T47D (cell line): Measurements from ENCODE around the gene SFI1.
"Not testable (repeated sequence)": the region's sequence is repeated elsewhere in the genome, so short reads cannot be mapped to it uniquely, and the experiment has no call there.

ENCODE experiments used
- DNase-seq, 2 experiments: peaks; one replicate each; pipeline versions ENCODE4 v3.0.0 to v3.0.0-alpha.2; 2011 to 2012; ENCODE audit warnings: low read depth in 1 of 2, low spot score in 1 of 2
- JUND ChIP-seq: IDR thresholded peaks from 2 replicates; pipeline ENCODE4 v1.6.1; 2012; ENCODE audit warnings: low read depth
- in situ Hi-C: cut with HindIII; loops from 2 replicates; pipeline ENCODE4 v1.10.0; 2016; ENCODE audit warnings: low sequenced_read_pairs, low pct_unique_long_range_greater_than_20kb

Gene SFI1

GRCh38 chr22:31569126-31569525, 72.8 kb downstream of the SFI1 start:
- DNase-seq = no peak
- in situ Hi-C loops = no loop called here
- TF ChIP-seq JUND = no peak

GRCh38 chr22:31572939-31573338, 76.6 kb downstream of the SFI1 start:
- no peak for DNase-seq
- in situ Hi-C loops = no loop called here
- TF ChIP-seq JUND = no peak

GRCh38 chr22:31574055-31574670, 77.8 kb downstream of the SFI1 start:
- in situ Hi-C loops = no loop called here
- no peak for TF ChIP-seq JUND

GRCh38 chr22:31575190-31575589, 78.9 kb downstream of the SFI1 start:
- in situ Hi-C loops = no loop called here

More at GRCh38 chr22:31574055-31574670, 77.8 kb downstream of the SFI1 start:
- no peak for DNase-seq

GRCh38 chr22:31577711-31578110, 81.4 kb downstream of the SFI1 start:
- in situ Hi-C loops = no loop called here
- no peak for TF ChIP-seq JUND
- no peak for DNase-seq

More at GRCh38 chr22:31575190-31575589, 78.9 kb downstream of the SFI1 start:
- no peak for DNase-seq
- TF ChIP-seq JUND = no peak

GRCh38 chr22:31578171-31578570, 81.8 kb downstream of the SFI1 start:
- no peak for TF ChIP-seq JUND
- no peak for DNase-seq
- in situ Hi-C loops = no loop called here

GRCh38 chr22:31579835-31580242, 83.5 kb downstream of the SFI1 start:
- in situ Hi-C loops = no loop called here
- TF ChIP-seq JUND = 0 out of 2 replicates have a peak, but pooled peaks have one; percentile 15
- DNase-seq = peak in 1 of 2 experiments; percentile 93

- no peak for DNase-seq
- no peak for TF ChIP-seq JUND
- in situ Hi-C loops = no loop called here
Observed at GRCh38 chr22:31583861-31584485, 87.6 kb downstream of the SFI1 start.

GRCh38 chr22:31584804-31585160, 88.4 kb downstream of the SFI1 start:
- in situ Hi-C loops = no loop called here

GRCh38 chr22:31585161-31585859, 89.0 kb downstream of the SFI1 start:
- TF ChIP-seq JUND = no peak
- peak in 1 of 2 experiments; percentile 93 for DNase-seq
- in situ Hi-C loops = no loop called here

More at GRCh38 chr22:31584804-31585160, 88.4 kb downstream of the SFI1 start:
- DNase-seq = no peak
- TF ChIP-seq JUND = no peak

GRCh38 chr22:31586137-31586920, 90.0 kb downstream of the SFI1 start:
- peak; percentile 53 to 95 for DNase-seq
- peak; percentile 38; the same call in 1 of the 2 replicates for TF ChIP-seq JUND
- in situ Hi-C loops = no loop called here

- DNase-seq = no peak
- in situ Hi-C loops = no loop called here
- no peak for TF ChIP-seq JUND
Observed at GRCh38 chr22:31588970-31589675, 92.8 kb downstream of the SFI1 start.

GRCh38 chr22:31590161-31590560, 93.8 kb downstream of the SFI1 start:
- in situ Hi-C loops, DNase-seq: not testable (repeated sequence)
